Glomerular endothelial cell (primary cell): ENCODE results near the gene KLRG1. TPM values are rescaled to one million over a fixed set of nuclear protein-coding genes. Genes with fewer than 3 reads are reported as not detected.

Experiments
- DNase-seq: peaks from one replicate; pipeline ENCODE4 v3.0.0-alpha.2; 2011; ENCODE audit warnings: low read depth, low spot score; ENCODE audit errors: extremely low read depth
- total RNA-seq: library from RNA; depleted of rRNA; stranded (reverse); fragments of >200 nt; gene quantifications from 2 replicates; pipeline ENCODE4 v1.2.3, GENCODE V29; 2015

KLRG1 gene
- total RNA-seq, result 0.97 and 5.5 TPM in 2 replicates

- no peak for DNase-seq
Observed at GRCh38 chr12:8989413-8989812, at the start of gene KLRG1. TSS of gene KLRG1 (plus strand) at chr12:8989546. CDS start at chr12:8989636, 90 bp downstream.

DNA sequence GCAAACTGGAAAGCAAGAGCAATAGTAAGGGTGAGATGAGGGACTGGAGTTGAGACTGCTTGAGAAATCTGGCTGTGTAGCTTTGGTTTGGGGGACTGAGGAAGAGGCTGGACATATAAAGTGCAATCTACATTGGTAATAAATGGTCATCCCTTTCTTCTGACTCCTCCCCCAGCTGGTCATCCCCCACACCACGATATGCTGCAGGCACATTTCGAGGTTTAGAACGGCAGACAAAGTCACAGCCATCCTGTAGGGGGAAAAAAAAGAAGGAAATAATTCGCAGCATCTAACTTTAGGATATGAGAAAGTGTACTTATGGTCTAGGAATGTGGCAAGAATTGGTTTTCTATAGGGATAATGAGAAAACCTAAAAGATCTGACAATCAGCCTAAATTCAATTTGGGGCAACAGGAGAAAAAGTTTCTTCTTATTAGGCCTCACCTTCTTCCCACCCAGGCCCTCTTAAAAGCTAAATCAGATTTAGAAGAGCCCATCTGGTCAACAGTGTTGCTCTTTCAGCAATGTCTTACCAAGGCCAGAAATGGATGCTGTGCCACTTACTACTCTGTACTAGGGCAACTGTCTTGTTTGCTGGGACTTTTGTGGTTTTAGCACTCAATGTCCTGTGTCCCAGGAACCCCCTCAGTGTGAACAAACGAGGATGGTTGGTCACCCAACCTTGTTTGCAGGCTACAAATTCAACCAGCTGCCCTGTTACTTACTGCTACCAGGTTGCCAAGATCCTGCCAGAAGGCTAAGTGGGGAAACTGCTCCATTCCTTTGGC, 47.5 kb upstream of the KLRG1 start:
- no peak for DNase-seq

GRCh38 chr12:8943565-8944186, 45.7 kb upstream of the KLRG1 start:
- no peak for DNase-seq

- DNase-seq, result no peak
Observed at GRCh38 chr12:8946733-8947132, 42.6 kb upstream of the KLRG1 start.

DNA sequence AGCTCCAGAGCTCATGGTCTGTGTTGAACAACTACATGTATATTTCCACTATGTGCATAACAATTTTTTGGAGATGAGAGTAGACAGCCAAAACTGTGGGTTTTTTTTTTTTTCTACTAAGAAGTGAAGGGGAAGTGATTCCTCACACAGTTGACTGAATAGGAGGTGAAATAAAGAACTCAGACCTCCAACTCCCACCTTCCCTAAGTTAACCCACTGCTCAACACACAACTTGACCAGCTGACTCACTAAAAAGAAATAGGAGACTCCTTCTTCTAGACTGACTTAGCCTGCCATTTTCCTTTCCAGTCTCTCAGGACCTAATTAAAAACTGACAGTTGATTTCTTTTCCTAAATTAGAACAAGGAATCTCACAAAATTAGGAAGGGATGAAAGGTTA, 41.6 kb upstream of the KLRG1 start:
- no peak for DNase-seq

GRCh38 chr12:8948701-8949341, 40.5 kb upstream of the KLRG1 start:
- DNase-seq, result no peak

DNA sequence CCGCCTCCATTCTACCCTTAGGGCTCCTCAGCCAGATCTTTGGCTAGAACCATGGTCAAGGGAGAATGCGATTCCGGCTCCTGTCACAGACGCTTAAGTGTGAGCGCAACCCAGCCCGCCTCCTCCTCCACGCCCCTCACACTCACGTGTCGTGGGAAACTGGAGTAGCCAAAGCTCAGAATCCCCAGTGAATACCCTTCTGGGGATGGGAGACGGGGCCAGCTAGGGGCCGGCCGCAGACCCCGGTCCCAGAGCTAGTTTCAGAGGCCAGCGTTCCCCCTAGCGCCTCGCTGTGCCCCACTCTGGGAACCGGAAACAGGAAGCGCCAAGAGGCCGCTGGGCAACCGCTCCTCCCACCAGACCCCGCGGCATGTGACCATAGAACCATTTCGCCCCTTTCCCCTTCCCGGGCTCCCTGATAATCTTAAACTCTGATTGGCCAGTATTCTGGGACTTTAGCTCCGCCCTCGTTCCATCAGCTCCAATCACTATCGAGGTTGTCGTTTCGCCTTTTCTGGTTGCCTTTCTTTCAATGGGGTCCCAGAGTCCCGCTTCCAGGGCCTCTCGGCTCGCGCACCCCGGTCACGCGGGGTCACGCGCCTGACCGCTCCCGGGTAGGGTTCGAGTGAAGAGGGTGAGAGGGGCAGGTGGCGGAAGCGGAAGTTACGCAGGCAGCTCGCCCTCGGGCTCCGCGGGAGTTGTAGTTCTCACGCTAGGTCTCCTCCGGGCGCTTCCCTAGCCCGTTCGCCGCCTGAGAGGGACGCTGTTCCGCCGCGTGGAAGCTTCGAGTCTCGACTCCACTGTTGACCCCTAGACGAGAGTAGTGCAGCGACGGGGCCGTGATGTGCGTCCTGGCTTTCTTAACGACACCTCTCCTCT, 39.8 kb upstream of the KLRG1 start, which contains the start of gene M6PR:
TSS of gene M6PR (minus strand) at position 304 of the 879 bp plus-strand sequence. CDS start 3,241 bp downstream, outside the sequence.
- peak; percentile 79 for DNase-seq

- DNase-seq, result no peak
Observed at GRCh38 chr12:8950221-8950527, 39.2 kb upstream of the KLRG1 start.

- no peak for DNase-seq
Observed at GRCh38 chr12:8950702-8951478, 38.5 kb upstream of the KLRG1 start.

GRCh38 chr12:8951744-8952143, 37.6 kb upstream of the KLRG1 start:
- no peak for DNase-seq

GRCh38 chr12:8953773-8954402, 35.5 kb upstream of the KLRG1 start:
- DNase-seq, result no peak

- DNase-seq, result no peak
Observed at GRCh38 chr12:8956073-8956472, 33.3 kb upstream of the KLRG1 start.

DNA sequence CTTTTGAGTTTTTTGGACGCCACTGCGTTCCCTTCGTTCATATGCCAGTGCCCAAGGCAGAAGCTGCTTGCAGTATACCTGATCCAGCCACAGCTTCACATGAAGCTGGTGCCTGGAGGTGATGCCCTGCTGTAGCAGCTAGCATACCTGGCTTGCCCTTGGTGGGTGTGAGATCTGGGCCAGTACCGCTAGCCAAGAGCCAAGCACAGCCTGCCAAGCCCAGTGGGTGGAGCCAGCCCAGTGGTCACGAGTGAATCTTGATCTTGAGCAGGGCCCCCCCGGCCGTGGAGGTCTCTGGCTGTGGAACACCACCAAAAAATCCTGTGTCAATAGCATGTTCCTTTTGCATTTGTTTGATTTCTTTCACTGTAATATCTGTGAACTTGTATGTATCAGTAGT, 32.6 kb upstream of the KLRG1 start:
- DNase-seq, result no peak

GRCh38 chr12:8957561-8957960, 31.8 kb upstream of the KLRG1 start:
- no peak for DNase-seq

DNA sequence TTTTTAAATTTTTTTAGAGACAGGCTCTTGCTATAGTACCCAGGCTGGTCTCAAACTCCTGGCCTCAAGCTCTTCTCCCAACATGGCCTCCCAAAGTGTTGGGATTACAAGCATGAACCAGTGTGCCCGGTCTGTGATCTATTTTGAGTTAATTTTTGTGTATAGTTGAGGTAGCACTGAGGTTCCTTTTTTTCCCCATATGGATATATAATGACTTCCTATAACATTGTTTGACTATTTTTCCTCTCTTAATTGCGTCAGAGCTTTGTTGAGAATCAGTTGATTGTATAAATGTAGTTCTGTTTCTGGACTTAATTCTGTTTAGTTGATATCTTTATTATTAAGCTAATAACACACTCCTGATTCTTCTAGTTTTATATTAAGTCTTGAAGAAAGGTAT, 31.3 kb upstream of the KLRG1 start:
- DNase-seq, result no peak

DNA sequence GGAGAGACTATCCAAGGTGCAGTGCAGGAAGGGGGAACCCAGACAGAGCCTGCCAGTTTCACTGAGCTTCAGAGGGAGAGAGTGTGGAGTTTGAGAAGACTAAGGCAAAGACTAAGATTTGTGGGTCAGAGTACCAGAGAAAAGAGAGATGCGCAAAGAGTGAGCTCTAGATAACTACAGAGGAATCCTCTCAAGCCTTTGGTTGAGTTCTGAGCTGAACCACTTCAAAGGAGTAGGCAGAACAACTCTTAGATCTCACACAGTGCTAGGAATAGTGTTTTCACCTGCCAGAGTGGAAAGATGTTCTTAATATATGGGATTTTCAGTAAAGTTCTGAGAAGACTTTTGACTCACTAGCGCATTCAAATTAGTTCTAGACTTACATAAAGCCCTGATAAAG, 29.2 kb upstream of the KLRG1 start:
- no peak for DNase-seq

GRCh38 chr12:8968761-8969160, 20.6 kb upstream of the KLRG1 start:
- DNase-seq, result no peak

DNA sequence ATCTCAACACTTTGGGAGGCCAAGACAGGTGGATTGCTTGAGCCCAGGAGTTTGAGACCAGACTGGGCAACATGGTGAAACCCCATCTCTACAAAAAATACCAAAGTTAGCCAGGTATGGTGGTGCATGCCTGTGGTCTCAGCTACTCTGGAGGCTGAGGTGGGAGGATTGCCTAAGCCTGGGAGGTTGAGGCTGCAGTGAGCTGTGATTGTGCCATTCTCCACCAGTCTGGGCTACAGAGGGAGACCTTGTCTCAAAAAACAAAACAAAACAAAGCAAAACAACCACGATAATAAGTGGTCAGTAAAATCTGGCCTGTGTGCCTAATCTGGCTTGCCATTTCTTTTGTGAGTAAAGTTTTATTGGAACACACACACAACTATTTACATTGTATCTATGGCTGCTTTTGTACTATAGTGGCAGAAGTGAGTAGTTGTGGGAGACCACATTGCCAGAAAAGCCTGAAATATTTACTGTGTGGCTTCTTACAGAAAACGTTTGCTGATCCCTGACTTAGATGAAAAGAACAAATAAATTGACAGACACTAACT, 19.4 kb upstream of the KLRG1 start:
- no peak for DNase-seq

- no peak for DNase-seq
Observed at GRCh38 chr12:8970432-8970831, 18.9 kb upstream of the KLRG1 start.
